K562 (cell line): ENCODE measurements around the gene PEAR1. TPM values are rescaled to one million over a fixed set of nuclear protein-coding genes. Genes with fewer than 3 reads are reported as not detected.

Experiments
- CHCHD3 ChIP-seq: fragments of 250-450 bp; sonication (Bioruptor Pico); IDR thresholded peaks from 2 replicates; pipeline ENCODE4 v2.1.2; 2022; ENCODE audit warnings: mild to moderate bottlenecking
- DDX20 ChIP-seq: fragments of 450-650 bp; IDR thresholded peaks from 2 replicates; pipeline ENCODE4 v1.6.1; 2016; ENCODE audit warnings: missing genetic modification characterization, low read depth, mild to moderate bottlenecking, missing compliant biosample characterization, moderate library complexity
- EP400 ChIP-seq: fragments of 450-650 bp; IDR thresholded peaks from 2 replicates; pipeline ENCODE4 v1.6.1; 2017; ENCODE audit warnings: antibody characterized with exemption, mild to moderate bottlenecking, moderate library complexity
- FOXK1 ChIP-seq: sonication (generic); formaldehyde crosslinking; IDR thresholded peaks from 2 replicates; pipeline ENCODE4 v1.8.0; 2022; ENCODE audit warnings: missing genetic modification reagents, mild to moderate bottlenecking, borderline replicate concordance
- GABPB2 ChIP-seq: fragments of 250-450 bp; sonication (Bioruptor Pico); conservative IDR thresholded peaks from 2 replicates; pipeline ENCODE4 v1.5.1; 2021; ENCODE audit warnings: mild to moderate bottlenecking
- HDAC8 ChIP-seq: fragments of 450-650 bp; IDR thresholded peaks from 2 replicates; pipeline ENCODE4 v1.6.1; 2016; ENCODE audit warnings: mild to moderate bottlenecking, missing genetic modification characterization, moderate library complexity, missing compliant biosample characterization
- HMG20B ChIP-seq: fragments of 250-450 bp; sonication (Bioruptor Pico); IDR thresholded peaks from 2 replicates; pipeline ENCODE4 v1.5.0; 2021; ENCODE audit warnings: mild to moderate bottlenecking
- MYBL2 ChIP-seq, 2 experiments: fragments of 450-650 bp in 1 of 2; sonication (generic) in 1 of 2; formaldehyde crosslinking in 1 of 2; IDR thresholded peaks; 2 replicates each; pipeline versions ENCODE4 v1.6.1 to v1.8.1; 2017 to 2022; ENCODE audit warnings: borderline replicate concordance in 1 of 2, inconsistent platforms in 1 of 2, low read depth in 1 of 2, mild to moderate bottlenecking in 1 of 2, missing genetic modification reagents in 1 of 2, moderate library complexity in 1 of 2
- NCOA2 ChIP-seq, 2 experiments: fragments of 450-650 bp; IDR thresholded peaks; 2 replicates each; pipeline ENCODE4 v1.6.1; 2018; ENCODE audit warnings: mild to moderate bottlenecking in 2 of 2, moderate library complexity in 1 of 2; ENCODE audit not compliant: partially characterized antibody in 2 of 2
- SRF ChIP-seq, 2 experiments: fragments of 250-450, 450-650 bp in 1 of 2; sonication (Bioruptor Pico) in 1 of 2; sonication (generic) in 1 of 2; formaldehyde crosslinking; IDR thresholded peaks; 2 replicates each; pipeline versions ENCODE4 v1.5.0 to v1.5.1; 2020 to 2022; ENCODE audit warnings: mild to moderate bottlenecking in 1 of 2, missing genetic modification reagents in 1 of 2
- SRSF1 ChIP-seq: fragments of 200-400 bp; formaldehyde crosslinking; IDR thresholded peaks from 2 replicates; pipeline ENCODE4 v1.6.1; 2017; ENCODE audit warnings: mild to moderate bottlenecking, low read depth, low read length, moderate library complexity
- SRSF7 ChIP-seq: fragments of 200-400 bp; formaldehyde crosslinking; optimal IDR thresholded peaks from 2 replicates; pipeline ENCODE3; 2017; ENCODE audit warnings: mild to moderate bottlenecking, low read depth, low read length
- UBTF ChIP-seq, 2 experiments: IDR thresholded peaks; 2 replicates each; pipeline ENCODE4 v1.6.1; 2012; ENCODE audit warnings: improper control_type of control experiment in 2 of 2, low read depth in 2 of 2, low read length in 2 of 2, borderline replicate concordance in 1 of 2
- ZNF592 ChIP-seq: fragments of 450-650 bp; IDR thresholded peaks from 2 replicates; pipeline ENCODE4 v1.6.1; 2017; ENCODE audit warnings: antibody characterized with exemption, mild to moderate bottlenecking
- ZNF699 ChIP-seq: fragments of 250-450 bp; sonication (Bioruptor Pico); IDR thresholded peaks from 2 replicates; pipeline ENCODE4 v1.8.0; 2021; ENCODE audit warnings: mild to moderate bottlenecking, moderate library complexity; ENCODE audit not compliant: insufficient replicate concordance
- polyA plus RNA-seq, 8 experiments: library from polyadenylated mRNA; depleted of rRNA in 4 of 8; stranded (reverse) in 5 of 8; unstranded in 3 of 8; fragments of >200 nt; fragmentation: Nextera tagmentation in 2 of 8; fragmentation: Illumina TruSeq in 1 of 8; extraction: Ambion mirVana in 2 of 8; extraction: Trizol in 1 of 8; gene quantifications; 2 replicates each; pipeline versions ENCODE4 v1.2.1 to v1.2.3, GENCODE V29; 2011 to 2014; ENCODE audit warnings: inconsistent platforms in 1 of 8, missing spikeins in 1 of 8
- total RNA-seq, 7 experiments: library from RNA; depleted of rRNA in 6 of 7; stranded (reverse); fragments of >200 nt in 6 of 7; fragmentation: Illumina TruSeq in 2 of 7; extraction: Trizol in 2 of 7; gene quantifications; 2 replicates each; pipeline versions ENCODE4 v1.2.1 to v1.2.3, GENCODE V29; 2011 to 2021; ENCODE audit warnings: low replicate concordance in 1 of 7
- TF ChIP-seq, protein P1 (sequence below): fragments of 250-450 bp; sonication (Bioruptor Pico); IDR thresholded peaks from 2 replicates; pipeline ENCODE4 v1.8.0; 2022; ENCODE audit warnings: moderate library complexity, mild to moderate bottlenecking, inconsistent platforms
- TF ChIP-seq, protein P2 (sequence below): fragments of 450-650 bp; formaldehyde crosslinking; IDR thresholded peaks from 2 replicates; pipeline ENCODE4 v1.4.0; 2020; ENCODE audit warnings: mild to moderate bottlenecking, moderate library complexity

Gene PEAR1
- total and polyA plus RNA-seq, 9 of the 15 experiments (the other 6 are each of a cell fraction or from before 2014, with no cell fraction given): 0.87 to 13.9 (median 6.1) TPM

DNA sequence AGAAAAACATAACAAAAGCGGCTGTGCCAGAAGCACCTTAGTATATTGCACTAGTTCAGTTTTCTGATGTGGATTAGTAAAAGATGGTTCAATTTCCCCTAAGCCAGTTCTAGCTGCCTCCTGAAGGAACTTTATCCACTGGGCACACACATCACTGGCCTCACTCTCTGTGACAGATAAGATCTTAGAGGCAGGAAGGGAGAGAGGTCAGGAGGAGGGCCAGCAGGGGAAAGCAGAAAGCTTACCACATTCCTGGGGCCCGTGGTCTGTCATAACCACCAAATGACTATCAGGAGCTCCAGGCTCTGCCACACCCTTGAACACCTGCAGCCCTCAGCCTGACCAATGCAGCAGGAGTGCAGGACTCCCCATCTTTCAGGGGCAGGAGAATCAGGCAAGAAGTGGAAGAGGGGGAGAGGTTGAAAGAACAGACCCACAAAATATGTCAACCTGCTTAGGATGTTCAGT, 64.8 kb downstream of the PEAR1 start (continued):
- TF ChIP-seq MYBL2 (IDR thresholded peaks at IDR 0.05; ENCODE audit: low read depth) (no peak), MYBL2 (CRISPR knock-in tag; IDR thresholded peaks at IDR 0.05; ENCODE audit: borderline replicate concordance) (no peak), FOXK1 (no peak), SRSF1 (no peak), SRSF7 (no peak), NCOA2 (IDR thresholded peaks at IDR 0.05; ENCODE audit: partially characterized antibody in 2 of 2) (peak in 1 of 2 experiments; percentile 36), ZNF592 (peak; percentile 71; the same call in 1 of the 2 replicates), HDAC8 (tag) (no peak), EP400 (no peak), DDX20 (tag) (no peak), CHCHD3 (CRISPR knock-in tag) (no peak), GABPB2 (no peak), ZNF699 (CRISPR knock-in tag) (no peak), UBTF (IDR thresholded peaks at IDR 0.05; ENCODE audit: borderline replicate concordance in 1 of 2, low read depth in 2 of 2, low read length in 2 of 2) (0 out of 4 replicates have a peak, but pooled peaks of 1 of the 2 experiments have one; percentile 55), HMG20B (no peak), SRF (CRISPR knock-in tag; IDR thresholded peaks at IDR 0.05) (peak in 1 of 2 experiments; percentile 31; a peak in 1 of 4 replicates)
- TF ChIP-seq, protein P1, sequence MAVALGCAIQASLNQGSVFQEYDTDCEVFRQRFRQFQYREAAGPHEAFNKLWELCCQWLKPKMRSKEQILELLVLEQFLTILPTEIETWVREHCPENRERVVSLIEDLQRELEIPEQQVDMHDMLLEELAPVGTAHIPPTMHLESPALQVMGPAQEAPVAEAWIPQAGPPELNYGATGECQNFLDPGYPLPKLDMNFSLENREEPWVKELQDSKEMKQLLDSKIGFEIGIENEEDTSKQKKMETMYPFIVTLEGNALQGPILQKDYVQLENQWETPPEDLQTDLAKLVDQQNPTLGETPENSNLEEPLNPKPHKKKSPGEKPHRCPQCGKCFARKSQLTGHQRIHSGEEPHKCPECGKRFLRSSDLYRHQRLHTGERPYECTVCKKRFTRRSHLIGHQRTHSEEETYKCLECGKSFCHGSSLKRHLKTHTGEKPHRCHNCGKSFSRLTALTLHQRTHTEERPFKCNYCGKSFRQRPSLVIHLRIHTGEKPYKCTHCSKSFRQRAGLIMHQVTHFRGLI (CRISPR knock-in tag): no peak
- TF ChIP-seq, protein P2, sequence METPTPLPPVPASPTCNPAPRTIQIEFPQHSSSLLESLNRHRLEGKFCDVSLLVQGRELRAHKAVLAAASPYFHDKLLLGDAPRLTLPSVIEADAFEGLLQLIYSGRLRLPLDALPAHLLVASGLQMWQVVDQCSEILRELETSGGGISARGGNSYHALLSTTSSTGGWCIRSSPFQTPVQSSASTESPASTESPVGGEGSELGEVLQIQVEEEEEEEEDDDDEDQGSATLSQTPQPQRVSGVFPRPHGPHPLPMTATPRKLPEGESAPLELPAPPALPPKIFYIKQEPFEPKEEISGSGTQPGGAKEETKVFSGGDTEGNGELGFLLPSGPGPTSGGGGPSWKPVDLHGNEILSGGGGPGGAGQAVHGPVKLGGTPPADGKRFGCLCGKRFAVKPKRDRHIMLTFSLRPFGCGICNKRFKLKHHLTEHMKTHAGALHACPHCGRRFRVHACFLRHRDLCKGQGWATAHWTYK (CRISPR knock-in tag): peak; percentile 89
